Gastrocnemius medialis (tissue), 4 donors: Measurements from ENCODE around the gene ANXA1. TPM values are rescaled to one million over a fixed set of nuclear protein-coding genes. Genes with fewer than 3 reads are reported as not detected.

Source experiments
- ATAC-seq, 2 donors: fragments of 150-250 bp; one replicate each; pipeline ENCODE4 v1.9.1; 2016
- DNase-seq, 2 donors: peaks; one replicate each; pipeline ENCODE4 v3.0.0-alpha.2; 2019
- H3K27ac ChIP-seq, 4 donors: fragments of 200-600 bp; sonication (generic); 1 replicate in 1 of 4; 2 replicates in 3 of 4; pipeline ENCODE4 v1.5.1; 2016 to 2018; ENCODE audit warnings: mild to moderate bottlenecking in 2 of 4, moderate library complexity in 1 of 4
- H3K27me3 ChIP-seq, 3 donors: fragments of 200-600 bp; sonication (generic) in 2 of 3; 1 replicate in 1 of 3; 2 replicates in 2 of 3; pipeline versions ENCODE4 v1.5.1 to v1.6.0; 2016 to 2019; ENCODE audit warnings: mild to moderate bottlenecking in 1 of 3, moderate library complexity in 1 of 3
- H3K36me3 ChIP-seq, 2 donors: fragments of 200-600 bp; sonication (generic) in 1 of 2; one replicate each; pipeline ENCODE4 v1.5.1; 2017 to 2018
- H3K4me1 ChIP-seq, 2 donors: fragments of 200-600 bp; sonication (generic) in 1 of 2; one replicate each; pipeline ENCODE4 v1.5.1; 2016 to 2017; ENCODE audit warnings: mild to moderate bottlenecking in 2 of 2
- H3K4me3 ChIP-seq, 4 donors: fragments of 200-600 bp; sonication (generic) in 3 of 4; 1 replicate in 1 of 4; 2 replicates in 3 of 4; pipeline ENCODE4 v1.5.1; 2016 to 2019; ENCODE audit warnings: mild to moderate bottlenecking in 2 of 4
- H3K9me3 ChIP-seq, 3 donors: fragments of 200-600 bp; sonication (generic) in 2 of 3; 1 replicate in 1 of 3; 2 replicates in 2 of 3; pipeline ENCODE4 v1.5.1; 2016 to 2019
- CTCF ChIP-seq, 5 experiments: fragments of 450-650 bp in 3 of 5; fragments of 200-600 bp in 2 of 5; sonication (generic) in 2 of 5; IDR thresholded peaks in 4 of 5; conservative IDR thresholded peaks in 1 of 5; 1 replicate in 4 of 5; 2 replicates in 1 of 5; pipeline ENCODE4 v1.5.1; 2016 to 2019; ENCODE audit warnings: antibody characterized with exemption in 5 of 5, mild to moderate bottlenecking in 3 of 5, moderate library complexity in 3 of 5
- POLR2A ChIP-seq, 2 donors: fragments of 450-650 bp; IDR thresholded peaks; one replicate each; pipeline ENCODE4 v1.6.1; 2017; ENCODE audit warnings: antibody characterized with exemption in 2 of 2, mild to moderate bottlenecking in 2 of 2, moderate library complexity in 2 of 2
- in situ Hi-C, 4 donors: fragments of 200-750 bp; cut with MboI; loops; one replicate each; pipeline versions ENCODE4 v1.15.0 to v1.8.0; 2017; ENCODE audit warnings: low sequenced_read_pairs in 4 of 4
- intact Hi-C: fragments of 100-400 bp; cut with DNase I; formaldehyde crosslinking; loops from one replicate; pipeline ENCODE4 v1.15.1; 2023; ENCODE audit warnings: low total_unique reads
- total RNA-seq, 4 donors: library from RNA; depleted of rRNA; stranded (reverse); fragments of >200 nt; gene quantifications; one replicate each; pipeline versions ENCODE4 v1.1.0 to v1.2.3, GENCODE V29; 2016

The ANXA1 gene
- total RNA-seq, 4 donors from 2014 or later = 22.2 to 41.7 (median 31.1) TPM

- in situ Hi-C loops = loop anchor here in 1 of 4 donors (25.0 kb wide), 1 partner anchor 1351 kb away; no protein-coding TSS in a partner anchor
- H3K27ac ChIP-seq = no peak overlapping the region
- intact Hi-C loops = no loop called here
- no peaks in the 10 kb centered on the region for H3K36me3 ChIP-seq
- H3K27me3 ChIP-seq = no peaks in the 10 kb centered on the region
- no peaks in the 10 kb centered on the region for H3K4me1 ChIP-seq
- no peak overlapping the region for H3K4me3 ChIP-seq
- ATAC-seq (no peak), DNase-seq (no peak)
- no peaks in the 10 kb centered on the region for H3K9me3 ChIP-seq
- TF ChIP-seq POLR2A (IDR thresholded peaks at IDR 0.05) = no peak
These were observed 59.4 kb downstream of the ANXA1 start for GRCh38 chr9:73210886-73211666.

- no peak for DNase-seq
- Histone ChIP-seq H3K27ac (no peak overlapping the region), H3K27me3 (no peaks in the 10 kb centered on the region), H3K36me3 (no peaks in the 10 kb centered on the region), H3K4me1 (no peaks in the 10 kb centered on the region), H3K9me3 (no peaks in the 10 kb centered on the region), H3K4me3 (no peak overlapping the region)
- TF ChIP-seq POLR2A (IDR thresholded peaks at IDR 0.05) (no peak), CTCF (IDR thresholded peaks at IDR 0.05 in 4 of 5, conservative IDR thresholded peaks at IDR 0.05 in 1 of 5) (no peak)
- in situ Hi-C loops (loop anchor here in 1 of 4 donors (25.0 kb wide), 1 partner anchor 1349 kb away; no protein-coding TSS in a partner anchor), intact Hi-C loops (no loop called here)
- no peak for ATAC-seq
These were observed 61.6 kb downstream of the ANXA1 start for GRCh38 chr9:73213300-73213699.

DNA sequence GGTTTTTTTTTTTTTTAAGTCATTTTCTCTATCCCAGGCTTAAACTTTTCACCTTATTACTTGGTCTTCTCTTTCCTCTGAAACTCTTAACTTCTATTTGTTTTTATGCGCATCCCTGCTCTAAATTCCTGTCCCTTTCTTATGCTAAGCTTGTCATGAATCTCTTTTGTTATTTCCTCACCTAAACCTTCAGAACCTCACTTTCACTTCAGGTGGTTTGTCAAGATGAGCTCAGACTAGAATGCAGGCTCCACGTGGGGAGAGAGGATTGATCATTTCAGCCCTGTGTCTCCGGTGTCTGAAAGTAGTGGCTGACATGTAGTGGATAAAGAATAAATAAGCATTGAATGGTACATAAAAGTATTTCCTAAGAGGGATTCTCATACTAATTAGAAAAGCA lies 63.6 kb downstream of the ANXA1 start:
- Histone ChIP-seq H3K9me3 (no peaks in the 10 kb centered on the region), H3K27me3 (no peaks in the 10 kb centered on the region), H3K36me3 (no peaks in the 10 kb centered on the region), H3K4me1 (no peaks in the 10 kb centered on the region), H3K4me3 (no peak overlapping the region), H3K27ac (no peak overlapping the region)
- no peak for ATAC-seq
- in situ Hi-C loops (loop anchor here in 1 of 4 donors (25.0 kb wide), 1 partner anchor 1347 kb away; no protein-coding TSS in a partner anchor), intact Hi-C loops (no loop called here)
- no peak for DNase-seq
- TF ChIP-seq CTCF (IDR thresholded peaks at IDR 0.05 in 4 of 5, conservative IDR thresholded peaks at IDR 0.05 in 1 of 5) (no peak), POLR2A (IDR thresholded peaks at IDR 0.05) (no peak)

DNA sequence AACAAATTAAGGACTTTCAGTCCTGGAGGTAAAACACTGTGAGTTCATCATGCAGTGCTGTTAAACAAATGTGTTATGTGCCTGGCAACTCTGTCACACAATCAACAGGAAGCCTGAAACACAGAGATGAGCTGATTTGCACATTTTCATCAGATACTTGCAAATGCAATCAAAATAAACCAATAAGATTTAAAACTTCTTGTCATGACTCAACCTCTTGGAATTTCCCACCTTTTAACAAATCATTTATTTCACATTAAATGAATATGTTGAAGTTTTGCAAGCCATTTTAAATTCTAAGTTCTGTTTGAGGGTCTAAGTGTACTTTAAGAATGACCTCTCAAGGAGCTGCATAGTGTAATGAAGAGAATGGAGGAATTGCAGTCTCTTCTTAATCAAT lies 64.4 kb downstream of the ANXA1 start:
- Histone ChIP-seq H3K9me3 (no peaks in the 10 kb centered on the region), H3K36me3 (no peaks in the 10 kb centered on the region), H3K27ac (no peak overlapping the region), H3K27me3 (no peaks in the 10 kb centered on the region), H3K4me3 (no peak overlapping the region), H3K4me1 (no peaks in the 10 kb centered on the region)
- ATAC-seq (no peak), DNase-seq (no peak)
- intact Hi-C loops = no loop called here
- in situ Hi-C loops = loop anchor here in 1 of 4 donors (25.0 kb wide), 1 partner anchor 1346 kb away; no protein-coding TSS in a partner anchor
- no peak for TF ChIP-seq CTCF (IDR thresholded peaks at IDR 0.05 in 4 of 5, conservative IDR thresholded peaks at IDR 0.05 in 1 of 5)
- no peak for TF ChIP-seq POLR2A (IDR thresholded peaks at IDR 0.05)

Other genes starting within 250 kb of the ANXA1 start
- gene ALDH1A1, start 198.8 kb upstream of the ANXA1 start, total RNA-seq = 10 to 100 TPM; 23.3 to 42.8 (median 30.9) TPM